DND-41 (cell line): Measurements from ENCODE around the gene HTRA1.

ENCODE experiments used
- ATAC-seq: fragments of 200-7000 bp; cut with Tn5 transposase; 3 replicates; pipeline ENCODE4 v1.9.1; 2021; ENCODE audit warnings: low read depth; ENCODE audit not compliant: insufficient read depth
- DNase-seq: peaks from one replicate; pipeline ENCODE4 v3.0.0-alpha.2; 2020
- H2AFZ ChIP-seq: 2 replicates; pipeline ENCODE4 v1.6.0; 2012; ENCODE audit warnings: low read depth, low read length
- H3K27ac ChIP-seq: 2 replicates; pipeline ENCODE4 v1.5.1; 2012; ENCODE audit warnings: low read length, inconsistent platforms
- H3K27me3 ChIP-seq: fragments of 200-600 bp; sonication (generic); 2 replicates; pipeline ENCODE4 v1.6.0; 2012; ENCODE audit warnings: low read length, mild to moderate bottlenecking, inconsistent platforms; ENCODE audit not compliant: insufficient read depth, poor library complexity
- H3K36me3 ChIP-seq: 2 replicates; pipeline ENCODE4 v1.5.1; 2012; ENCODE audit warnings: low read length, inconsistent platforms; ENCODE audit not compliant: insufficient read depth
- H3K4me1 ChIP-seq: 2 replicates; pipeline ENCODE4 v1.5.1; 2012; ENCODE audit warnings: mild to moderate bottlenecking, low read length; ENCODE audit not compliant: insufficient read depth
- H3K4me2 ChIP-seq: 2 replicates; pipeline ENCODE4 v1.6.0; 2012; ENCODE audit warnings: mild to moderate bottlenecking, moderate library complexity, low read length, inconsistent platforms; ENCODE audit not compliant: insufficient read depth
- H3K4me3 ChIP-seq, 2 experiments: fragments of 200-600 bp in 1 of 2; shearing (Covaris generic) in 1 of 2; 2 replicates each; pipeline ENCODE4 v1.5.1; 2012 to 2016; ENCODE audit warnings: inconsistent platforms in 2 of 2, low read length in 2 of 2, mild to moderate bottlenecking in 2 of 2, low read depth in 1 of 2, moderate library complexity in 1 of 2
- H3K79me2 ChIP-seq: 2 replicates; pipeline ENCODE4 v1.6.0; 2012; ENCODE audit warnings: low read length, inconsistent platforms; ENCODE audit not compliant: insufficient read depth
- H3K9ac ChIP-seq: 2 replicates; pipeline ENCODE4 v1.6.0; 2012; ENCODE audit warnings: low read depth, mild to moderate bottlenecking, inconsistent platforms, low read length, moderate library complexity
- H3K9me3 ChIP-seq: 2 replicates; pipeline ENCODE4 v1.5.1; 2012; ENCODE audit warnings: low read length, moderate library complexity, mild to moderate bottlenecking, inconsistent platforms; ENCODE audit not compliant: insufficient read depth, severe bottlenecking
- H4K20me1 ChIP-seq: 2 replicates; pipeline ENCODE4 v1.6.0; 2012; ENCODE audit warnings: low read length; ENCODE audit not compliant: insufficient read depth
- CTCF ChIP-seq: IDR thresholded peaks from 2 replicates; pipeline ENCODE4 v1.5.1; 2012; ENCODE audit warnings: borderline replicate concordance, low read length, moderate library complexity, mild to moderate bottlenecking; ENCODE audit not compliant: poor library complexity, severe bottlenecking; ENCODE audit errors: extremely low read depth
- EZH2 ChIP-seq: IDR thresholded peaks from 3 replicates; pipeline ENCODE4 v1.6.1; 2012; ENCODE audit warnings: borderline replicate concordance, low read depth, mild to moderate bottlenecking, moderate library complexity, low read length, inconsistent platforms; ENCODE audit not compliant: severe bottlenecking

HTRA1 gene

GRCh38 chr10:122519144-122519543 lies 57.8 kb downstream of the HTRA1 start:
- no peak for ATAC-seq
- Histone ChIP-seq H4K20me1 (no peaks in the 10 kb centered on the region), H3K36me3 (no peaks in the 10 kb centered on the region), H3K79me2 (no peaks in the 10 kb centered on the region), H3K9me3 (no peaks in the 10 kb centered on the region), H3K4me2 (no peak overlapping the region), H3K4me1 (peaks cover 21% of the 10 kb centered on the region), H3K9ac (no peak overlapping the region), H3K4me3 (no peak overlapping the region), H3K27ac (no peak overlapping the region), H3K27me3 (no peaks in the 10 kb centered on the region), H2AFZ (no peak overlapping the region)
- no peak for TF ChIP-seq CTCF
- no peak for TF ChIP-seq EZH2
- DNase-seq, result no peak

- H3K9ac ChIP-seq, result no peak overlapping the region
- no peak for TF ChIP-seq CTCF
- TF ChIP-seq EZH2, result no peak
- H3K4me1 ChIP-seq, result peaks cover 20% of the 10 kb centered on the region
- no peaks in the 10 kb centered on the region for H4K20me1 ChIP-seq
- no peaks in the 10 kb centered on the region for H3K27me3 ChIP-seq
- H3K27ac ChIP-seq, result no peak overlapping the region
- H3K36me3 ChIP-seq, result no peaks in the 10 kb centered on the region
- no peak for ATAC-seq
- no peak for DNase-seq
- H2AFZ ChIP-seq, result no peak overlapping the region
- H3K79me2 ChIP-seq, result no peaks in the 10 kb centered on the region
- no peaks in the 10 kb centered on the region for H3K9me3 ChIP-seq
- no peak overlapping the region for H3K4me3 ChIP-seq
- H3K4me2 ChIP-seq, result no peak overlapping the region
Observed at GRCh38 chr10:122519873-122520272, 58.5 kb downstream of the HTRA1 start.

- Histone ChIP-seq H3K4me3 (no peak overlapping the region), H3K9ac (no peak overlapping the region), H3K9me3 (no peaks in the 10 kb centered on the region), H3K79me2 (no peaks in the 10 kb centered on the region), H3K36me3 (no peaks in the 10 kb centered on the region), H4K20me1 (no peaks in the 10 kb centered on the region), H3K4me2 (no peak overlapping the region), H3K27ac (no peak overlapping the region), H2AFZ (no peak overlapping the region), H3K4me1 (peaks cover 9% of the 10 kb centered on the region), H3K27me3 (no peaks in the 10 kb centered on the region)
- no peak for ATAC-seq
- TF ChIP-seq CTCF (no peak), EZH2 (no peak)
- DNase-seq, result no peak
Observed at GRCh38 chr10:122521011-122521410, 59.7 kb downstream of the HTRA1 start.

- Histone ChIP-seq H3K27ac (no peak overlapping the region), H3K9me3 (no peaks in the 10 kb centered on the region)
- DNase-seq, result no peak
Observed at GRCh38 chr10:122524811-122525210, 63.5 kb downstream of the HTRA1 start.

More at GRCh38 chr10:122524811-122525210, 63.5 kb downstream of the HTRA1 start:
- Histone ChIP-seq H2AFZ (no peak overlapping the region), H3K79me2 (no peaks in the 10 kb centered on the region), H3K4me3 (no peak overlapping the region), H3K9ac (no peak overlapping the region), H3K36me3 (no peaks in the 10 kb centered on the region), H3K4me2 (no peak overlapping the region), H3K4me1 (no peaks in the 10 kb centered on the region), H4K20me1 (no peaks in the 10 kb centered on the region), H3K27me3 (no peaks in the 10 kb centered on the region)
- TF ChIP-seq EZH2, result no peak
- TF ChIP-seq CTCF, result no peak
- no peak for ATAC-seq
